ENCODE measurements around the gene POLA1. TPM values are rescaled to one million over a fixed set of nuclear protein-coding genes. Genes with fewer than 3 reads are reported as not detected.

POLA1 gene
- total RNA-seq, 2 experiments from 2014 or later: 36.9 to 37.0 TPM

GRCh38 chrX:24728530-24728929, 34.8 kb downstream of the POLA1 start:
- H3K27me3 Mint-ChIP-seq: no peaks in the 10 kb centered on the region
- peaks cover 28% of the 10 kb centered on the region for H3K36me3 Mint-ChIP-seq (ENCODE audit: low read depth)
- H3K27ac Mint-ChIP-seq: no peak overlapping the region
- H3K4me1 Mint-ChIP-seq: no peaks in the 10 kb centered on the region
- no peak for DNase-seq
- no peaks in the 10 kb centered on the region for H3K9me3 Mint-ChIP-seq
- no peak overlapping the region for H3K4me3 Mint-ChIP-seq
- POLR2A ChIA-PET: no interaction called here
- CTCF ChIA-PET: no interaction called here

GRCh38 chrX:24732766-24733500, 39.2 kb downstream of the POLA1 start:
- Mint-ChIP-seq H3K36me3 (ENCODE audit: low read depth) (peaks cover 18% of the 10 kb centered on the region), H3K27ac (no peak overlapping the region), H3K4me1 (no peaks in the 10 kb centered on the region), H3K9me3 (no peaks in the 10 kb centered on the region), H3K27me3 (no peaks in the 10 kb centered on the region), H3K4me3 (no peak overlapping the region)
- CTCF ChIA-PET: no interaction called here
- no peak for DNase-seq
- POLR2A ChIA-PET: no interaction called here

- H3K27me3 Mint-ChIP-seq: no peaks in the 10 kb centered on the region
- H3K4me3 Mint-ChIP-seq: no peak overlapping the region
- no peak overlapping the region for H3K27ac Mint-ChIP-seq
- no peaks in the 10 kb centered on the region for H3K4me1 Mint-ChIP-seq
- H3K9me3 Mint-ChIP-seq: no peaks in the 10 kb centered on the region
- POLR2A ChIA-PET: no interaction called here
- peaks cover 16% of the 10 kb centered on the region for H3K36me3 Mint-ChIP-seq (ENCODE audit: low read depth)
- CTCF ChIA-PET: interaction anchor here (1.2 kb wide), 1 partner anchor 20 kb away, joined by 3 read pairs; no protein-coding TSS in a partner anchor
- no peak for DNase-seq
These were observed 47.6 kb downstream of the POLA1 start for GRCh38 chrX:24741330-24741729.

- POLR2A ChIA-PET: no interaction called here
- Mint-ChIP-seq H3K9me3 (no peaks in the 10 kb centered on the region), H3K27ac (no peak overlapping the region), H3K4me3 (no peak overlapping the region), H3K36me3 (ENCODE audit: low read depth) (peaks cover 12% of the 10 kb centered on the region), H3K27me3 (no peaks in the 10 kb centered on the region), H3K4me1 (no peaks in the 10 kb centered on the region)
- DNase-seq: no peak
- CTCF ChIA-PET: no interaction called here
These were observed 54.5 kb downstream of the POLA1 start for GRCh38 chrX:24748196-24748595.

GRCh38 chrX:24759786-24760185, 66.1 kb downstream of the POLA1 start:
- H3K27me3 Mint-ChIP-seq: no peaks in the 10 kb centered on the region
- ChIA-PET CTCF (no interaction called here), POLR2A (no interaction called here)
- no peak for DNase-seq
- H3K4me3 Mint-ChIP-seq: no peak overlapping the region
- no peaks in the 10 kb centered on the region for H3K9me3 Mint-ChIP-seq
- peaks cover 3% of the 10 kb centered on the region for H3K4me1 Mint-ChIP-seq
- no peak overlapping the region for H3K27ac Mint-ChIP-seq
- peaks cover 36% of the 10 kb centered on the region for H3K36me3 Mint-ChIP-seq (ENCODE audit: low read depth)

- no peak for DNase-seq
- Mint-ChIP-seq H3K4me1 (peaks cover 3% of the 10 kb centered on the region), H3K27me3 (no peaks in the 10 kb centered on the region), H3K9me3 (no peaks in the 10 kb centered on the region), H3K4me3 (no peak overlapping the region), H3K27ac (no peak overlapping the region), H3K36me3 (ENCODE audit: low read depth) (peaks cover 37% of the 10 kb centered on the region)
- ChIA-PET CTCF (no interaction called here), POLR2A (no interaction called here)
These were observed 66.8 kb downstream of the POLA1 start for GRCh38 chrX:24760363-24761000.

- H3K27ac Mint-ChIP-seq: no peak overlapping the region
- peaks cover 39% of the 10 kb centered on the region for H3K36me3 Mint-ChIP-seq (ENCODE audit: low read depth)
- no peaks in the 10 kb centered on the region for H3K9me3 Mint-ChIP-seq
- H3K4me1 Mint-ChIP-seq: peaks cover 3% of the 10 kb centered on the region
- POLR2A ChIA-PET: no interaction called here
- no peak for DNase-seq
- H3K27me3 Mint-ChIP-seq: no peaks in the 10 kb centered on the region
- CTCF ChIA-PET: interaction anchor here (0.8 to 0.9 kb wide), 2 partner anchors 12 to 99 kb away, joined by 3 to 4 read pairs; no protein-coding TSS in a partner anchor
- no peak overlapping the region for H3K4me3 Mint-ChIP-seq
These were observed 67.6 kb downstream of the POLA1 start for GRCh38 chrX:24761306-24761705.

GRCh38 chrX:24763989-24764388, 70.3 kb downstream of the POLA1 start:
- peaks cover 47% of the 10 kb centered on the region for H3K36me3 Mint-ChIP-seq (ENCODE audit: low read depth)
- DNase-seq: no peak
- no peak overlapping the region for H3K4me3 Mint-ChIP-seq
- peaks cover 3% of the 10 kb centered on the region for H3K4me1 Mint-ChIP-seq
- H3K27me3 Mint-ChIP-seq: no peaks in the 10 kb centered on the region
- CTCF ChIA-PET: interaction anchor here (1.7 kb wide), 1 partner anchor 10 kb away, joined by 4 read pairs; no protein-coding TSS in a partner anchor
- POLR2A ChIA-PET: no interaction called here
- H3K9me3 Mint-ChIP-seq: no peaks in the 10 kb centered on the region
- no peak overlapping the region for H3K27ac Mint-ChIP-seq

- no peak for DNase-seq
- Mint-ChIP-seq H3K27me3 (no peaks in the 10 kb centered on the region), H3K9me3 (no peaks in the 10 kb centered on the region), H3K27ac (no peak overlapping the region), H3K4me3 (no peak overlapping the region), H3K4me1 (no peaks in the 10 kb centered on the region), H3K36me3 (ENCODE audit: low read depth) (peaks cover 39% of the 10 kb centered on the region)
- ChIA-PET CTCF (no interaction called here), POLR2A (no interaction called here)
These were observed 73.8 kb downstream of the POLA1 start for GRCh38 chrX:24767557-24767956.

- H3K4me3 Mint-ChIP-seq: no peak overlapping the region
- peaks cover 32% of the 10 kb centered on the region for H3K36me3 Mint-ChIP-seq (ENCODE audit: low read depth)
- CTCF ChIA-PET: interaction anchor here (1.1 kb wide), 1 partner anchor 11 kb away, joined by 3 read pairs; no protein-coding TSS in a partner anchor
- H3K27me3 Mint-ChIP-seq: no peaks in the 10 kb centered on the region
- no peak overlapping the region for H3K27ac Mint-ChIP-seq
- POLR2A ChIA-PET: no interaction called here
- no peaks in the 10 kb centered on the region for H3K9me3 Mint-ChIP-seq
- H3K4me1 Mint-ChIP-seq: no peaks in the 10 kb centered on the region
- no peak for DNase-seq
These were observed 74.8 kb downstream of the POLA1 start for GRCh38 chrX:24768556-24768955.

- no peaks in the 10 kb centered on the region for H3K9me3 Mint-ChIP-seq
- ChIA-PET CTCF (interaction anchor here (1.9 kb wide), 1 partner anchor 10 kb away, joined by 4 read pairs; no protein-coding TSS in a partner anchor), POLR2A (no interaction called here)
- H3K27ac Mint-ChIP-seq: no peak overlapping the region
- peaks cover 18% of the 10 kb centered on the region for H3K36me3 Mint-ChIP-seq (ENCODE audit: low read depth)
- no peak for DNase-seq
- no peak overlapping the region for H3K4me3 Mint-ChIP-seq
- peaks cover 12% of the 10 kb centered on the region for H3K4me1 Mint-ChIP-seq
- no peaks in the 10 kb centered on the region for H3K27me3 Mint-ChIP-seq
These were observed 80.9 kb downstream of the POLA1 start for GRCh38 chrX:24774650-24775049.

GRCh38 chrX:24775891-24776290, 82.2 kb downstream of the POLA1 start:
- Mint-ChIP-seq H3K27ac (no peak overlapping the region), H3K4me1 (peaks cover 12% of the 10 kb centered on the region), H3K9me3 (no peaks in the 10 kb centered on the region), H3K4me3 (no peak overlapping the region), H3K27me3 (no peaks in the 10 kb centered on the region), H3K36me3 (ENCODE audit: low read depth) (peaks cover 16% of the 10 kb centered on the region)
- DNase-seq: no peak
- ChIA-PET POLR2A (no interaction called here), CTCF (no interaction called here)

GRCh38 chrX:24777660-24778059, 83.9 kb downstream of the POLA1 start:
- Mint-ChIP-seq H3K36me3 (ENCODE audit: low read depth) (peaks cover 12% of the 10 kb centered on the region), H3K27ac (peak overlapping the region; percentile 41), H3K27me3 (no peaks in the 10 kb centered on the region), H3K9me3 (no peaks in the 10 kb centered on the region), H3K4me1 (peaks cover 12% of the 10 kb centered on the region), H3K4me3 (no peak overlapping the region)
- DNase-seq: no peak
- CTCF ChIA-PET: interaction anchor here (2.1 kb wide), 1 partner anchor 9 kb away, joined by 5 read pairs; no protein-coding TSS in a partner anchor
- POLR2A ChIA-PET: no interaction called here
